ACC112 (cell line): ENCODE results near the gene SDSL.

Source experiments
- H2AFZ ChIP-seq: fragments of 200-600 bp; sonication (generic); one replicate; pipeline ENCODE4 v1.6.0; 2017; ENCODE audit warnings: antibody characterized with exemption, low read length; ENCODE audit not compliant: unreplicated experiment
- H3K27ac ChIP-seq: fragments of 200-600 bp; sonication (generic); 2 replicates; pipeline ENCODE4 v1.5.1; 2014; ENCODE audit warnings: low read depth, mild to moderate bottlenecking, antibody characterized with exemption, low read length, moderate library complexity
- H3K27me3 ChIP-seq: fragments of 200-600 bp; sonication (generic); 2 replicates; pipeline ENCODE4 v1.6.1; 2014; ENCODE audit warnings: mild to moderate bottlenecking, antibody characterized with exemption, low read length, moderate library complexity, mixed read lengths; ENCODE audit not compliant: insufficient read depth
- H3K36me3 ChIP-seq: fragments of 200-600 bp; sonication (generic); 2 replicates; pipeline ENCODE4 v1.6.1; 2016; ENCODE audit warnings: mild to moderate bottlenecking, antibody characterized with exemption, low read length, moderate library complexity, mixed read lengths; ENCODE audit not compliant: insufficient read depth
- H3K4me1 ChIP-seq: fragments of 200-600 bp; sonication (generic); one replicate; pipeline ENCODE4 v1.6.1; 2016; ENCODE audit warnings: low read length, mixed read lengths; ENCODE audit not compliant: insufficient read depth, unreplicated experiment, control insufficient read depth
- H3K4me3 ChIP-seq: fragments of 200-600 bp; sonication (generic); 2 replicates; pipeline ENCODE4 v1.5.1; 2014; ENCODE audit warnings: mild to moderate bottlenecking, low read depth, low read length
- H3K79me2 ChIP-seq: fragments of 200-600 bp; sonication (generic); one replicate; pipeline ENCODE4 v1.6.0; 2016; ENCODE audit warnings: low read length; ENCODE audit not compliant: control insufficient read depth, unreplicated experiment, insufficient read depth

SDSL gene

GRCh38 chr12:113424456-113424855 lies 2.3 kb downstream of the SDSL start:
- H3K27ac ChIP-seq = no peak overlapping the region
- H3K79me2 ChIP-seq = peaks cover 14% of the 10 kb centered on the region
- peaks cover 6% of the 10 kb centered on the region for H3K4me1 ChIP-seq
- H3K27me3 ChIP-seq = no peaks in the 10 kb centered on the region
- no peak overlapping the region for H2AFZ ChIP-seq
- H3K4me3 ChIP-seq = no peak overlapping the region
- H3K36me3 ChIP-seq = no peaks in the 10 kb centered on the region

GRCh38 chr12:113424915-113425823 lies 3.0 kb downstream of the SDSL start:
- H3K27me3 ChIP-seq = no peaks in the 10 kb centered on the region
- no peak overlapping the region for H2AFZ ChIP-seq
- no peaks in the 10 kb centered on the region for H3K36me3 ChIP-seq
- H3K79me2 ChIP-seq = peaks cover 14% of the 10 kb centered on the region
- no peak overlapping the region for H3K27ac ChIP-seq
- no peak overlapping the region for H3K4me3 ChIP-seq
- peaks cover 6% of the 10 kb centered on the region for H3K4me1 ChIP-seq

- Histone ChIP-seq H3K4me1 (peaks cover 6% of the 10 kb centered on the region), H2AFZ (no peak overlapping the region), H3K79me2 (peaks cover 14% of the 10 kb centered on the region), H3K4me3 (no peak overlapping the region), H3K27me3 (no peaks in the 10 kb centered on the region), H3K27ac (no peak overlapping the region), H3K36me3 (no peaks in the 10 kb centered on the region)
Observed at GRCh38 chr12:113425960-113426453, 3.8 kb downstream of the SDSL start.

- Histone ChIP-seq H3K27ac (no peak overlapping the region), H2AFZ (no peak overlapping the region), H3K4me1 (peaks cover 5% of the 10 kb centered on the region), H3K36me3 (no peaks in the 10 kb centered on the region), H3K79me2 (peaks cover 8% of the 10 kb centered on the region), H3K4me3 (no peak overlapping the region), H3K27me3 (no peaks in the 10 kb centered on the region)
Observed at GRCh38 chr12:113427882-113428281, 5.7 kb downstream of the SDSL start.

- Histone ChIP-seq H3K27ac (no peak overlapping the region), H2AFZ (no peak overlapping the region), H3K79me2 (peaks cover 2% of the 10 kb centered on the region), H3K4me1 (no peaks in the 10 kb centered on the region), H3K36me3 (no peaks in the 10 kb centered on the region), H3K4me3 (no peak overlapping the region), H3K27me3 (no peaks in the 10 kb centered on the region)
Observed at GRCh38 chr12:113428482-113428881, 6.3 kb downstream of the SDSL start.

GRCh38 chr12:113432986-113433385 lies 10.8 kb downstream of the SDSL start:
- Histone ChIP-seq H3K4me3 (no peak overlapping the region), H3K27ac (no peak overlapping the region), H3K36me3 (no peaks in the 10 kb centered on the region), H3K4me1 (no peaks in the 10 kb centered on the region), H3K79me2 (no peaks in the 10 kb centered on the region), H2AFZ (no peak overlapping the region), H3K27me3 (no peaks in the 10 kb centered on the region)

- no peak overlapping the region for H2AFZ ChIP-seq
- no peaks in the 10 kb centered on the region for H3K36me3 ChIP-seq
- H3K79me2 ChIP-seq = no peaks in the 10 kb centered on the region
Observed at GRCh38 chr12:113435367-113435766, 13.2 kb downstream of the SDSL start.

GRCh38 chr12:113436586-113436985 lies 14.4 kb downstream of the SDSL start:
- H3K4me3 ChIP-seq = no peak overlapping the region
- no peaks in the 10 kb centered on the region for H3K4me1 ChIP-seq
- H3K27me3 ChIP-seq = peaks cover 3% of the 10 kb centered on the region; the same call in 1 of the 2 replicates
- no peak overlapping the region for H2AFZ ChIP-seq
- no peaks in the 10 kb centered on the region for H3K36me3 ChIP-seq
- H3K27ac ChIP-seq = no peak overlapping the region
- no peaks in the 10 kb centered on the region for H3K79me2 ChIP-seq

More at GRCh38 chr12:113435367-113435766, 13.2 kb downstream of the SDSL start:
- H3K27ac ChIP-seq = no peak overlapping the region
- H3K4me1 ChIP-seq = no peaks in the 10 kb centered on the region
- no peak overlapping the region for H3K4me3 ChIP-seq
- no peaks in the 10 kb centered on the region for H3K27me3 ChIP-seq

GRCh38 chr12:113436993-113437728 lies 15.0 kb downstream of the SDSL start:
- Histone ChIP-seq H3K27ac (no peak overlapping the region), H3K27me3 (peaks cover 3% of the 10 kb centered on the region; the same call in 1 of the 2 replicates), H3K36me3 (no peaks in the 10 kb centered on the region), H3K79me2 (no peaks in the 10 kb centered on the region), H2AFZ (no peak overlapping the region), H3K4me3 (no peak overlapping the region), H3K4me1 (no peaks in the 10 kb centered on the region)

GRCh38 chr12:113437729-113438100 lies 15.5 kb downstream of the SDSL start:
- H2AFZ ChIP-seq = no peak overlapping the region
- H3K4me1 ChIP-seq = no peaks in the 10 kb centered on the region
- H3K27me3 ChIP-seq = peaks cover 6% of the 10 kb centered on the region

More at GRCh38 chr12:113437729-113438100, 15.5 kb downstream of the SDSL start:
- Histone ChIP-seq H3K79me2 (no peaks in the 10 kb centered on the region), H3K4me3 (no peak overlapping the region), H3K27ac (no peak overlapping the region), H3K36me3 (no peaks in the 10 kb centered on the region)
